ENCODE results near the gene SLC3A2.

The SLC3A2 gene

DNA sequence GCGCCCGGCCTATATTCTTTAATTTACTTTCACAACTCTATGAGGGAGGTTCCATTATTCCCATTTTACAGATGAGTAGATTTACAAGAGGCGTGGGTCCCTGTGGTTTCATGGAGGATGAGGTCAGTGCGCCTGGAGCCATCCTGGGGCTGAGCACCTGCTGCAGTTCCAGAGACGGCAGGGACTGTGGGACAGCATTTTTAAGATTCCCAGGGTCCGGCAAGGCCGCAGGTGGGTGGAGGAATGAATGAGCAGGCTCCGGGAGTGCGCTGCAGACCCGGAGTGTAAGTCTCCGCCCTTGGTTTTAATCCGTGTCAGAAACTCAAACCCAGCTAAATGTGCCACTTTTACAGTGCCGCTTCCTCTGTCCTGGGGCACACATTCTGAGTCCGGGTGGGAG, 44.6 kb downstream of the SLC3A2 start:
- TF ChIP-seq, protein P1, sequence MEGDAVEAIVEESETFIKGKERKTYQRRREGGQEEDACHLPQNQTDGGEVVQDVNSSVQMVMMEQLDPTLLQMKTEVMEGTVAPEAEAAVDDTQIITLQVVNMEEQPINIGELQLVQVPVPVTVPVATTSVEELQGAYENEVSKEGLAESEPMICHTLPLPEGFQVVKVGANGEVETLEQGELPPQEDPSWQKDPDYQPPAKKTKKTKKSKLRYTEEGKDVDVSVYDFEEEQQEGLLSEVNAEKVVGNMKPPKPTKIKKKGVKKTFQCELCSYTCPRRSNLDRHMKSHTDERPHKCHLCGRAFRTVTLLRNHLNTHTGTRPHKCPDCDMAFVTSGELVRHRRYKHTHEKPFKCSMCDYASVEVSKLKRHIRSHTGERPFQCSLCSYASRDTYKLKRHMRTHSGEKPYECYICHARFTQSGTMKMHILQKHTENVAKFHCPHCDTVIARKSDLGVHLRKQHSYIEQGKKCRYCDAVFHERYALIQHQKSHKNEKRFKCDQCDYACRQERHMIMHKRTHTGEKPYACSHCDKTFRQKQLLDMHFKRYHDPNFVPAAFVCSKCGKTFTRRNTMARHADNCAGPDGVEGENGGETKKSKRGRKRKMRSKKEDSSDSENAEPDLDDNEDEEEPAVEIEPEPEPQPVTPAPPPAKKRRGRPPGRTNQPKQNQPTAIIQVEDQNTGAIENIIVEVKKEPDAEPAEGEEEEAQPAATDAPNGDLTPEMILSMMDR (IDR thresholded peaks at IDR 0.05; ENCODE audit: extremely low read depth, insufficient read depth, missing control alignments), result no peak
- in situ Hi-C loops (cut with MboI; ENCODE audit: low pct_unique_long_range_greater_than_20kb, low sequenced_read_pairs, unreplicated experiment), result no loop called here
- DNase-seq (ENCODE audit: low spot score), result no peak

DNA sequence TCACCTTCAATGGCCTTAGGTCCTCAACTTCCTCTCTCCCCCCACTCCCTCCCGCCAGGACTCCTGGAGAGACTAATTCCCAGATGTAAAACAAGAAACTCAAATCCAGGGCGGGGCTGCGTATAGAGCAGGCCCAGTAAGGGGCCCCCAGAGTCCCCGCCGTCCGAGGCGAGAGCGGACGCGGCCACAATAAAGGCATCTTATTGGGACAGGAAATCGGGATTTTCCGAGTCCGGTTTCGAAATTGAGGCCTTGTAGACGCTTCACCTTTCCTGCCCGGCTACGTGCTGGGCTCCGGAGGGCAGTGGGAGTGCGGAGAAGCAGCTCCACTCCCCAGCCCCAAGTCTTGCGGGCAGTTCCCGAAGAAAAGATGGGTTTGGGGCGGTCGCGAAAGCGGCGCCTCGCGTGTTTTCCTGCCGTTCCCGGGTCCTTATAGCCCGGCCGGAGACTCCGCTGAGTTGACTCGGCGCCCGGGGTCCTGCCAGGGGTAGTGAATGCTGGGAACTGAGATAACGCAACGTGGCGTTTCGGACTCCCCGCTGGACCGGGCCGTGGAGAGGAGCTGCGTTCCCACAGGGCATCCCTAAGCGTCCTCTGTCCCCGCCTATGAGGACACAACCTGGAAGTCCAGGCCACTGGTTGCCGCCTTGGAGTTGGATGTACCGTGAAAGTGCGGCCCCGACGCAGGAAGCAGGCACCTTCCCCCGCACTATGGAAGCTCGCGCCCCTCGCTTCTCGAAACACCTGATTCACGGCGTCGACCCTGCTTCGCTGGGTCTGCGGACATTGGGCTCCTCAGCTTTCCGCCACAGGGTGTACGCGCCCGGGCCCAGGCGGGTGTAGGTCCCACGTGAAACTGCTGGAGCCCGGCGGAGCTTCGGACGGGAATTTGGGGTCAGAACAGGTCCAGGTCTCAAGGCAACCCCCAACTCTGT, 45.3 kb downstream of the SLC3A2 start:
- in situ Hi-C loops (cut with MboI; ENCODE audit: low pct_unique_long_range_greater_than_20kb, low sequenced_read_pairs, unreplicated experiment), result no loop called here

DNA sequence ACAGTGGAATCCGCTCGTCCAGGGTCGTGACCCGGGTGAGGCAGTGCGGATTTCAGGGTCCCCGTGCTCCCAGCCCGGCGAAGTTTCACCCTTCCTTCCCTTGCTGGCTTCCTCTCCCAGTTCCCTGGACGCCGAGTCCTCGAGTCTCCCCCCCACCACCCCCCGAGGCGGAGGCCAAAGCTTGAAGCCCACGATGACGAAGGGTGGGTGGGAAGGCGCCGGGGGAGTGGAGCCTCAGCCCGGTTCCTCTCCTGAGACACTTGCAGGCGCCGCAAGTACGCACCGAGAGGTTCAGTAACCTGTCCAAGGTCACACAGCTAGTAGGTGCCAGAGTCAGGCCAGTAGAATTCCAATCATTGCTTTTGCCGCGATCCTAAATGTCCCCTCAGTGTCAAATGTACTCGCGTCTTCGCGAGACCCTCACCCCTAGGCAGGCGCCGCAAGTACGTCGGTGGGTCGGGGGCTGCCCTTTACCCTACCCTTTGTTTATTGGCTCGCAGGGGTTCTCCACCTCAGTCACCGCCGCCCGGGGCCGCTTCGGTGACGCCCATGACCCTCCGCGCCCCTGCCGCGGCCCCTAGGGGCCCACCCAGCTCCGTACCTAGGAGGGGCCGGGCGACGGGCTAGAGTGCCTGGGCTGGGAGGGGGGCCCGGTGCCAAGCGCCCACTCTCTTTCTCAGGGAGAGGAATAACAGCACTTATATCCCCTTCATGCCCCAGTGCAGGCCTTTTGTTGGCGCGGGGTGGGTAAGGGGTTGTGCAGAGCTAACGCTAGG, 46.2 kb downstream of the SLC3A2 start:
- TF ChIP-seq, protein P1 (IDR thresholded peaks at IDR 0.05; ENCODE audit: extremely low read depth, insufficient read depth, missing control alignments), result no peak
- in situ Hi-C loops (cut with MboI; ENCODE audit: low pct_unique_long_range_greater_than_20kb, low sequenced_read_pairs, unreplicated experiment), result no loop called here
- DNase-seq (ENCODE audit: low spot score), result no peak

More for the DNA sequence above, 45.3 kb downstream of the SLC3A2 start:
- DNase-seq (ENCODE audit: low spot score), result no peak
- TF ChIP-seq, protein P1 (IDR thresholded peaks at IDR 0.05; ENCODE audit: extremely low read depth, insufficient read depth, missing control alignments), result no peak

DNA sequence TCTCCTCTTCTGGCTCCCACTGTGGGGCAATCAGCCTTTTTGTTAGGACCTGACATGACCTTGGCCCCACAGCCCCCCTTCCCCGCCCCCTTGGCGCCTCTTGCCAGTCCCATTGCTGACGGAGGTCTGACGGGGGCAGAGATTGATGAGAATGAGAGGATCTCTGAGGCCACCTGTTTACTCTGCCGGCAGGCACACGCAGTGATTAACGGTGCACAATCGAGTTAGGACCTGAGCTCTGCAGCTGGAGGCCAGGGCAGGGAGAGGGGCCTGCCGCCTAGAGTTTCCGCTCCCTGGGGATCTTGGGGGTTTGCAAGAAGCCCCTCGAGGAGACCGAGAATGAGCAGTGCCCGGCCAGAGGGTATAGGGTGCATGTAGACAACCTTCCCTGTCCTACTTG, 47.3 kb downstream of the SLC3A2 start:
- no peak for DNase-seq (ENCODE audit: low spot score)
- in situ Hi-C loops (cut with MboI; ENCODE audit: low pct_unique_long_range_greater_than_20kb, low sequenced_read_pairs, unreplicated experiment), result no loop called here
- TF ChIP-seq, protein P1 (IDR thresholded peaks at IDR 0.05; ENCODE audit: extremely low read depth, insufficient read depth, missing control alignments), result no peak

DNA sequence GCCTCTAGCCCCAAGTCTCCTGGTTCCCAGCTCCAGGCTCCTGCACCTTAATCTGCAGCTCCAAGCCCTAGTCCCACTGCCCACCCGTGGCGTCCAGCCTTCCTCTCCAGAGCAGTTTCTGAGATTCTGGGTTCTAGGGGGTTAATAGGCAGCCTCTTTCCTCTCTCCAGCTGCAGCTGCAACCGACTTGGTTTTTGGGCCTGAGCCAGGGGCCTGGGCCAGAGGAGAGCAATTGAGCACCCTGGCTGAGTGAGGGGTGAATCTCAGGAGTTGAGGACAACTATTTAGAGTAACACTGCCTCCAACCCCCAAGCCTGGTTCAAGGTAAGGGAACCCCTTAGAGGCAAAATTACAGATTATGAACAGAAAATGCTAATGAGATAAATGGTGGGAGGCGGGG, 49.5 kb downstream of the SLC3A2 start:
- in situ Hi-C loops (cut with MboI; ENCODE audit: low pct_unique_long_range_greater_than_20kb, low sequenced_read_pairs, unreplicated experiment), result no loop called here
- TF ChIP-seq, protein P1 (IDR thresholded peaks at IDR 0.05; ENCODE audit: extremely low read depth, insufficient read depth, missing control alignments), result no peak
- no peak for DNase-seq (ENCODE audit: low spot score)

DNA sequence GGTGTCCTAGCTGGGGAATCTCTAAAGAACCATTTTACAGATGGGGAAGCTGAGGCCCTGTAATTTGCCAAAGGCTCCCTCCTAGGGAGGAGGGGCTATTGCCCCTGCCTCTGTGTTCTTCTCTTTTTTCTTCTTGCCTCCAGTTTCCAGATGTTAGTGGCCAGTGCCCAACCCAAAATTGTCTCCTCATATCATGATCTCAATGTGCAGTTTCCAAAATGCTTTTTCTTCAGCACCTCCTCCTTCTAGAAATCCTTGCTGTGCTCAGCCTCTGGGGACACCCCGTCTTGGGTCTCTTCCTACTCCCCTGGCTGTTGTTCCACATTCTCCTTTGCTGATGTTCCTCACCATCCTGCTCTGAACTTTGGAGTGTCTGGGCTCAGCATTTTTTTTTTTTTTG, 50.0 kb downstream of the SLC3A2 start:
- in situ Hi-C loops (cut with MboI; ENCODE audit: low pct_unique_long_range_greater_than_20kb, low sequenced_read_pairs, unreplicated experiment), result no loop called here
- TF ChIP-seq, protein P1 (IDR thresholded peaks at IDR 0.05; ENCODE audit: extremely low read depth, insufficient read depth, missing control alignments), result no peak
- DNase-seq (ENCODE audit: low spot score), result no peak
